Heart left ventricle (tissue), 13 donors: Measurements from ENCODE around the gene GPRC5A.

ENCODE experiments used
- POLR2A ChIP-seq, 2 donors: fragments of 450-650 bp; IDR thresholded peaks; one replicate each; pipeline ENCODE4 v1.6.1; 2017; ENCODE audit warnings: antibody characterized with exemption in 2 of 2, mild to moderate bottlenecking in 2 of 2, moderate library complexity in 2 of 2
- TF ChIP-seq, protein P1 (sequence below), 12 donors: fragments of 200-600 bp; sonication (generic) in 4 of 12; IDR thresholded peaks; one replicate each; pipeline versions ENCODE4 v1.5.0 to v1.8.0; 2018 to 2022; ENCODE audit warnings: antibody characterized with exemption in 12 of 12, mild to moderate bottlenecking in 5 of 12
- donor health status: ischemic (EF 13 %, LVEDD 7.1; RV severe dilation, severe dysfunction).
- donor health status: DM: no; HTN: yes; CAD: no.
- donor health status: DM: no; HTN: no; CAD: no.
- donor health status: ischemic (EF 25% LVEDD 6.9; RV normal size, moderate dysfunction).
- donor health status: ischemic (EF 25% LVEDD 5.7; RV mildly dilated, moderate dysfunction).
- donor health status: ischemic (EF 35%, LVEDD 5.7; RV mildly dilated, moderate dysfunction).
- donor health status: nonischemic (EF 11% LVEDD 7.7; RV severe dilation, severe dysfunction).
- donor health status: DM: yes; HTN: yes; CAD: no.
- donor health status: PGD.
- donor health status: ischemic (EF 29% LVEDD 5.4; RV normal size, mild dysfunction).
- donor health status: nonischemic (EF 23%, LVEDD 6.1; RV moderate dilation, normal function).

DNA sequence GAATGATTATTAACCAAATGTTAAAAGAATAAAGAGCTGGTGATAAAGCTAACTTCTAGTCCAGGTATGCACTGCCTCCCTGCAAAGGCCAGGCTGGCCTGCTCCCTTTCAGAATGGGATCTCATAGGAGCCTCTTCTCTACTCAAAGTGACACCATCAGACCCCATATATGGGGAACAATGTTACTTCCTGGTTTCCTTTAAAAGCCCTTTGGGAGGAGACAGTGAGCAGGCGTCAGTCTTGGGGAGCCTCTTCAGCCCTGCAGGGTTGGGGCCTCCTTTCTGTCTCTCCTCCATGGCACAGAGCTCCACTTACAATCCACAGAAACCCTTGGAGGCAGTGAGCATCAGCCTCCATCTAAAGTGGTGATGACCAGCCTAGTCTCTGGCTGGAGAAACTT is 17.3 kb upstream of the GPRC5A start:
- TF ChIP-seq, protein P1, sequence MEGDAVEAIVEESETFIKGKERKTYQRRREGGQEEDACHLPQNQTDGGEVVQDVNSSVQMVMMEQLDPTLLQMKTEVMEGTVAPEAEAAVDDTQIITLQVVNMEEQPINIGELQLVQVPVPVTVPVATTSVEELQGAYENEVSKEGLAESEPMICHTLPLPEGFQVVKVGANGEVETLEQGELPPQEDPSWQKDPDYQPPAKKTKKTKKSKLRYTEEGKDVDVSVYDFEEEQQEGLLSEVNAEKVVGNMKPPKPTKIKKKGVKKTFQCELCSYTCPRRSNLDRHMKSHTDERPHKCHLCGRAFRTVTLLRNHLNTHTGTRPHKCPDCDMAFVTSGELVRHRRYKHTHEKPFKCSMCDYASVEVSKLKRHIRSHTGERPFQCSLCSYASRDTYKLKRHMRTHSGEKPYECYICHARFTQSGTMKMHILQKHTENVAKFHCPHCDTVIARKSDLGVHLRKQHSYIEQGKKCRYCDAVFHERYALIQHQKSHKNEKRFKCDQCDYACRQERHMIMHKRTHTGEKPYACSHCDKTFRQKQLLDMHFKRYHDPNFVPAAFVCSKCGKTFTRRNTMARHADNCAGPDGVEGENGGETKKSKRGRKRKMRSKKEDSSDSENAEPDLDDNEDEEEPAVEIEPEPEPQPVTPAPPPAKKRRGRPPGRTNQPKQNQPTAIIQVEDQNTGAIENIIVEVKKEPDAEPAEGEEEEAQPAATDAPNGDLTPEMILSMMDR (IDR thresholded peaks at IDR 0.05): no peak
- TF ChIP-seq POLR2A (IDR thresholded peaks at IDR 0.05): no peak
